HL-60 (cell line): ENCODE data around the gene RNU6-9.

ENCODE experiments used
- DNase-seq, 2 experiments: peaks; one replicate each; pipeline ENCODE4 v3.0.0-alpha.2; 2010 to 2020; ENCODE audit warnings: low read depth in 1 of 2, low spot score in 1 of 2
- H3K27ac ChIP-seq: fragments of 250-450 bp; sonication (Bioruptor Pico); replicated peaks from 2 replicates; pipeline ENCODE4 v1.5.1; 2020; ENCODE audit warnings: mild to moderate bottlenecking, moderate library complexity
- H3K27me3 ChIP-seq: fragments of 250-450 bp; sonication (Bioruptor Pico); 2 replicates; pipeline ENCODE4 v1.5.1; 2021; ENCODE audit warnings: mild to moderate bottlenecking, moderate library complexity; ENCODE audit not compliant: insufficient read depth, poor library complexity, severe bottlenecking
- H3K4me3 ChIP-seq: replicated peaks from 2 replicates; pipeline ENCODE4 v1.5.1; 2011; ENCODE audit warnings: mild to moderate bottlenecking, control low read depth, low read length; ENCODE audit not compliant: insufficient read depth
- CTCF ChIP-seq: IDR thresholded peaks from one replicate; pipeline ENCODE4 v1.5.1; 2011; ENCODE audit warnings: low read length, control low read depth, inconsistent platforms; ENCODE audit not compliant: insufficient read depth
- GABPA ChIP-seq: IDR thresholded peaks from 2 replicates; pipeline ENCODE4 v1.6.1; 2012; ENCODE audit warnings: low read depth
- POLR2AphosphoS5 ChIP-seq: IDR thresholded peaks from 2 replicates; pipeline ENCODE4 v1.6.1; 2012; ENCODE audit warnings: low read depth
- REST ChIP-seq: IDR thresholded peaks from 2 replicates; pipeline ENCODE4 v1.6.1; 2012; ENCODE audit warnings: low read depth; ENCODE audit not compliant: insufficient replicate concordance
- SPI1 ChIP-seq: IDR thresholded peaks from 2 replicates; pipeline ENCODE4 v1.6.1; 2012; ENCODE audit warnings: low read depth, mild to moderate bottlenecking, borderline replicate concordance

Gene RNU6-9

GRCh38 chr19:929891-930258 lies 36.6 kb downstream of the RNU6-9 start:
- H3K27me3 ChIP-seq, result no peaks in the 10 kb centered on the region
- TF ChIP-seq SPI1 (no peak), POLR2AphosphoS5 (no peak), CTCF (no peak), GABPA (no peak), REST (no peak)
- DNase-seq, result no peak
- H3K27ac ChIP-seq, result no peak overlapping the region
- no peak overlapping the region for H3K4me3 ChIP-seq

GRCh38 chr19:931860-932647 lies 38.8 kb downstream of the RNU6-9 start:
- H3K27me3 ChIP-seq, result no peaks in the 10 kb centered on the region
- H3K4me3 ChIP-seq, result no peak overlapping the region; the same call in 1 of the 2 replicates
- H3K27ac ChIP-seq, result peak overlapping the region; percentile 52
- DNase-seq, result no peak
- TF ChIP-seq CTCF, result no peak
- TF ChIP-seq SPI1, result no peak
- TF ChIP-seq POLR2AphosphoS5, result no peak
- TF ChIP-seq GABPA, result no peak
- TF ChIP-seq REST, result no peak

- H3K27ac ChIP-seq, result peak overlapping the region; percentile 52
- peak in 1 of 2 experiments; percentile 67 for DNase-seq
- no peaks in the 10 kb centered on the region for H3K27me3 ChIP-seq
- TF ChIP-seq SPI1 (peak; percentile 56), POLR2AphosphoS5 (peak; percentile 66), CTCF (no peak), GABPA (no peak), REST (no peak)
- no peak overlapping the region; the same call in 1 of the 2 replicates for H3K4me3 ChIP-seq
Observed at GRCh38 chr19:932648-933552, 39.6 kb downstream of the RNU6-9 start.
